Daoy (cell line): ENCODE data around the gene RAD21L1. TPM values are rescaled to one million over a fixed set of nuclear protein-coding genes. Genes with fewer than 3 reads are reported as not detected.

Experiments
- DNase-seq: peaks from one replicate; pipeline ENCODE4 v3.0.0-alpha.2; 2015; ENCODE audit warnings: low read depth
- total RNA-seq: library from RNA; depleted of rRNA; stranded (reverse); fragments of >200 nt; shearing (Covaris generic); gene quantifications from 2 replicates; pipeline ENCODE4 v1.2.3, GENCODE V29; 2014

RAD21L1 gene
- total RNA-seq, 1 experiment from 2014 or later: 0.63 TPM

DNA sequence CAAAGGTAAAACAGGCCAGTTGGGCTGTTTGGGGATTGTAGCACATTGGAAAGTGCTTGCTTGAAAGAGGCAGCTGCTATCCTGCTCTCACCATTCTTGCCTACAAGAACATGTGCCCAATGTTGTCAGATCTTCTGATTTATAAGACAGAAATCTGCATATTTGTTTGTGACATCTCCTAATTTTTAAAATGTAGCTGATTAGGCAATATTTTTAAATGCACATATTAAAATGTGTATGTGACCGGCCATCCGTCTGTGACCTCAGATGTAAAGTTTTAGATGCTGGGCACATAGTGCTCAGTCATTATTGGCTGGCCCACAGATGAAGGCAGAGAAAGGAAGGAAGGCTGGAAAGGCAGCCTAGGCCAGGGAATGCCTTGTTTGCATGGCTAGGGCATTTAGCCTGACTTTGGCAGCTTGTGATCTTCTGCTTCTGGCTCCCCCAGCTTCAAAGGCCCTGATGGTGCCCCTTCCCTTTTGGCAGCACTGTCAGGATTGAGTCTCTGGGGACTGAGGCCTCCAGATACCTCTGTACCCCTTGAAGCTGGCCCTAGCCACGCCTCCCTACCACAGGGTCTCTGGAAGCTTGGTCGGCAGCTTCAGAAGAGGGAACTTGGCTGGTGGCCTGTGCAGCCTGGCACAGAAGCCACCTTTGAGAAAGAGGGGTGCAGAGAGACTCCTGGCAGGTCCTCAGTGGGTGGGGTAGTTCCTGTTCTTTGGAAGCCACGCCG lies 46.7 kb downstream of the RAD21L1 start:
- no peak for DNase-seq

DNA sequence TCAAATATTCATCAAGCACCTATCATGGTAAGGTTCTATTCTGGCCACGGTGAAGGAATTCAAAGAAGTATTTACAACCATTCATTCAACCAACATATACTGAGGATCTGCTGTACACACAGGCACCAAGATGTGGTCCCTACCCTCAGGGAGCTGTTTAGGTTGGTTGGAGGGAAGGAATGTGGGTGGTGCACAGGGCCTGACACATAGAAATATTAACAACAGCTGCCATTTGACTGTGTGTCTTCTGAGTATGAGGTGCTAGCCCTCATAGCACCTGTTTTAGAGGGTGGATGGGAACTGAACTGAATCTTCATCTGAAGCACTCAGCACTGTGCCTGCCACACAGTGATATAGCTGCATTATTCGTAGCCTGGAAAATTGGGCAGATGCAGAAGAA lies 47.5 kb downstream of the RAD21L1 start:
- no peak for DNase-seq

GRCh38 chr20:1274485-1275311 lies 48.9 kb downstream of the RAD21L1 start:
- no peak for DNase-seq

DNA sequence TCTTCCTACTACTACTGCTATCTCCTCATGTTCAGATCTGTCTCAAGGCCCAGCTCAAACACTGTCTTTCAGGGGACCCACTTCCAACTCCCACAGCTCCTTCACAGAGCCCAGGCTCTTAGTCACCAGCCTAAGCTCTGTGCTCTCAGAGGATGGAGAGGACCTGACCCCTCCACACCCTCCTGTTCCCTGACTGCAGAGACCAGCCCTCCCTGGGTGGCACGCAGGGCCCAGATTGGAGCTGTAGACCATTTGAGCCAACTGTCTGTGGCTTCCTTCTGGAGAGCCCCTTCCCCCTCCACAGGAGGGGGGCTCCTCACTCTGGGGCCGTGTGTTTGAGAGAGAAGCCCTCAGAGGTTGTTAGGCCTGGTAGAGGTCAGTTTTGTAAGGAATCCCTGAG lies 50.1 kb downstream of the RAD21L1 start:
- no peak for DNase-seq

DNA sequence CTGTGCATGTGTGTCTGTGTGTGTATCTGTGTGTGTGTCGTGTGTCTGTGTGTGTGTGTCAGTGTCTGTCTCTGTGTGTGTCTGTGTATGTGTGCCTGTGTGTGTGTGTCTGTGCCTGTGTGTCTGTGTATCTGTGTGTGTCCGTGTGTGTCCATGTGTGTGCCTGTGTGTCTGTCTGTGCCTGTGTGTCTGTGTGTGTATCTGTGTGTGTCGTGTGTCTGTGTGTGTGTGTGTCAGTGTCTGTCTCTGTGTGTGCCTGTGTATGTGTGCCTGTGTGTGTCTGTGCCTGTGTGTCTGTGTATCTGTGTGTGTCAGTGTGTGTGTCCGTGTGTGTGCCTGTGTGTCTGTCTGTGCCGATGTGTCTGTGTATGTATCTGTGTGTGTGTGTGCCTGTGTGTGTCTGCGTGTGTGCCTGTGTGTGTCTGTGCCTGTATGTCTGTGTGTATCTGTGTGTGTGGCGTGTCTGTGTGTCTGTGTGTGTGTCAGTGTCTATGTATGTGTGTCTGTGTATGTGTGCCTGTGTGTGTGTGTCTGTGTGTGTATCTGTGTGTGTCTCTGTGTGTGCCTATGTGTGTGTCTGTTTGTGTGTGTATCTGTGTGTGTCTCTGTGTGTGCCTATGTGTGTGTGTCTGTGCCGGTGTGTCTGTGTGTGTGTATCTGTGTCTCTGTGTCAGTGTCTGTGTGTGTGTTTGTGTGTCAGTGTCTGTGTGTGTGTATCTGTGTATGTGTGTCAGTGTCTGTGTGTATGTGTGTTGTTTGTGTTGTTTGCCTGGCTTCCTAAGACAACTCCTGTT lies 51.9 kb downstream of the RAD21L1 start:
- no peak for DNase-seq

DNA sequence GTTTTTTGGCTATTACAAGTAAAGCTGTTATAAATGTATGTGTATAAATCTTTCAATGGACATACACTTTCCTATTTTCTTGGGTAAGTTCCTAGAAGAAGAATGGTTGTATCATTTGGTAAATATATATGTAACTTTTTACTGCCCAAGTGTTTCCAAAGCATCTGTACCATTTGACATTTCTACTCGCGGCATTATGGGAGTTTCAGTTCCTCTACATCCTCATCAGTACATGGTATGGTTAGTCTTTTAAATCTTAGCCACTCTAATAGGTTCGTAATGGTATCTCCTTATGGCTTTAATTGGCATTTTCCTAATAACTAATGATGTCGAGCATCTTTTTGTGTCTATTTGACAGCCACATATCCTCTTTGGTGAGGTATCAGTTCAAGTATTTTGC lies 53.1 kb downstream of the RAD21L1 start:
- no peak for DNase-seq

DNA sequence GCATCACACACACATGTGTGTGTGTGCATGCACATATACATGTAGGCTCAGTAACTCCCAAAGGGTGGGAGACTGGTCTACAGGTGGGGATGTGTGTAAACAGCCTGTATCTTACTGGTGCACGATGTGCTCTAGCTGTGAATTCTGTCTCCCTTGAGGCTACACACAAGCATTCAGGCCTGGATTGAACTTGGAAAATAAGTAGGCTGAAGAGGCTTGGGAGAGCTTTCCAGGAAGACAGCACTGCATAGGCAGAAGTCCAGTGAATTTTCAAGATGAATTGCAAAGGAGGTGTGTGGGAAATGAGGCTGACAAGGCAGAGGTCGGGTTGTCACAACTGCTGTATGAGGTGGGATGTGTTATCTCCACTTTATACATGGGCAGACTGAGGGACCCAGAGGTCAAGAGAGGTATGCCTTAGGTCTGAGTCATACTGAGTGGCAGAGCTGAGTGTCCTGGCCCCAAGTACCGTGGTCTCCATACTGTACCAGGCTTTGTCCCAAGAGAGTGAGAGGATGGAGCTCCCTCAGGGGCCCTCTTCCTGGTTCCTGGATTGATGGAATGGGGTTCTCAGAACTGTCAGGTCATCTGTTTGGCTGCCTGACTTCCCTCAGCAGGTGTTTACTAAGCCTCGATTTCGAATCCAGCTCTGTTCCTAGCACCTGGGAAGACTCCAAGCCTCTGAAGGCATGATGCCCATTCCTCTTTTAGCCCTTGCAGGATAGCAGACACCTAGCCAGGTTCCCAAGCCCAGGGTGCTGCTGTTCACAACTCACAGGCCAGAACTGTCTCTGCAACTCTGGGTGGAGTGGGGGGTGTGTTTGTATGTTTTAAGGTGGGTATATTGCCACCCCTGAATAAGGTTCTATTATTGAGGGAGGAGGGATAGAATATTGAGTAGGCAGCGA lies 54.6 kb downstream of the RAD21L1 start:
- DNase-seq: no peak

GRCh38 chr20:1281279-1282057 lies 55.6 kb downstream of the RAD21L1 start:
- DNase-seq: no peak

- DNase-seq: no peak
These were observed 57.1 kb downstream of the RAD21L1 start for GRCh38 chr20:1282966-1283365.

DNA sequence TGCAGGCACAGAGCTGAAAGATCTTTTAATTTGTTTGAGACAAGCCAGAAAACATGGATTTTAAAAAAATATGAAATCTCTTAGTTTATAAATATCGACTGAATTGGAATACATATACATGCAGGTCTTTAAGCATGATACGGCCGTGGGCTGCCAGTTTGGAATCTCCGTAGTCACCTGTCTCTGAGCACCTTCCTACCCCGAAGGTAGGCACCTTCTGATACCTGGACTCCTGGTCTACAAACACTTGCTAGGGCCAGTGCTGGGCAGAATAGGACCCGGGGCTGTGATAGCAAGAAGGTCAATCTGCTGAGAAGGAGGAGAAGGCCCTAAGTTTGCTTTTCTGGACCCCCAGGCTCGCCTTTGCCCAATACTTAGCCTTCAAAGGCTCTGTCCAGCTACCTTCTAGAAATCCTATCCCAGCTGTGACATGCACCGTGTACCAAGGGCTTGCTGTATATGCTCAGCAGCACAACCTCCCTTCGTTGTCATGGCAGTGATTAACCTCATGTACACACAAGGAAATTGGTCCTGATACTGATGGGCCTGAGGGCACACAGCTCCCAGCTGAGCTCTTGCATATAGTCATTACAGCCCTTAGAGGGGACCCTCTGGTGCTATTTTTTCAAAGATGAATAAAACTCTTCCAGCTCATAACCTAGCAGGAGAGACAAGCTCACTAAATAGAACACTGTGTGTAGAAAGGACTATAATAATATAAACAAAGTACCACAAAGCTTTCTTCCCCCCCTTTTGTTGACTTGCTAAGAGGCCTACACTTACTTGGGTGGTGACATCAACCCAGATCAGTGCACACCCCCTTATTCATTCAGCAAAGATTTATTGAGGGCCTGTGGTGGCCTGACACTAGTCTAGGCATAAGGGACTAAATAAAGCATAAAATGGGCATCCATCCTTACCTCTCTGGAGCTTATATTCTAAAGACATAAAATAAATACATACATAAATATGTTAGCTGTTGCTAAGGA lies 58.0 kb downstream of the RAD21L1 start:
- DNase-seq: no peak

DNA sequence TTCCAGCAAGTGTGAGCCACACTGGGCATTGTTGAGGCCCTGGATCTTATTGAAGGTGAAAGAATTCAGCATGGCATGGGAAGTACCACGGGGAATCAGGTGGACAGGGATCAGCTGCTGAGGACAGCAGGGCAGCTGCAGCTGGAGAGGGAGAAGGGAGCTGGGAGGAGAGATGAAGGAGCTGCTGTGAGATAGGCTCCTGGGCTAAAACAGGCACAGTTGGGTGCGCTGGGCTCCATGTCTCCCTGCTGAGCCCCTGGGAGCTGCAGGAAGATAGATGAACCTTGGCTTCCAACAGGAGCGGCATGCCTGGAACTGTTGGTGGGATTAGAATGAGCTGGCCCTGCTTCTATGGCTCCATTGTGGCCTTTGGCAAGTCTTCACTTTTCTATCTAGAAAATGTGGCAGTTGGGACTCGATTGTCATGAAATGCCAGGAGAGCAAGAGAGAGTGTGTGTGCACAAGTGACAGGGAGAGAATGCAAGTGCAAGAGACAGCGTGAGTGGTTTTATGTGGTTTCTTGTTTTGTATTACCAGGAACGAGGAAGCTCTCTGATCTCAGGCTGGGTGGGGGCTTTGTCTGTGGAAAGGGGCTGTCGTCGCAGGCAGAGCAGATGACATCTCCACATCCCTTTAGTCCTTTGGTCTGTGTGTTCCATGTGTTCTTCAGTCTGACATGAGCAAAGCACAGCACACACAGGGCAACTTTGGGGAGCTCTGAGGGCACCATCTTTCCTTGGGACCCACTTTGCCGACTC lies 60.6 kb downstream of the RAD21L1 start:
- no peak for DNase-seq

DNA sequence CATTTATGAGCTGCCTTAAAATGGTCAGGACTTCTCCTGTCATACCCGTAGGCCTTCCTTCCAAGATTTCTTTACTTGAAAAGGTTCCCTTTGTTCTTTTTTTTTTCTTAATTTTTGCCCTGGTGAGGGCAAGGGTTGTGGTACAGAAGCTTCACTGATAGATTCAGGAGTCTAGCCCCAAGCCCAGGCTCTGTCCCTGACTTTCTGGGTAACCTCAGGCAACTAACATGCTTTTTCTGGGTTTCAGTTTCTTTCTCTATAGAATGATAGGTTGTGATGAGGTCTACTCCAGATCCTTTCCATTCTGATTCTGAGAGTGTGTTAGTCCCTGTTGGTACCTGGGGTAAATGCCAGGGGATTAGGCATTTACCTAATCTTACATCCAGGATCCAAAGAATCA lies 61.5 kb downstream of the RAD21L1 start:
- DNase-seq: no peak

DNA sequence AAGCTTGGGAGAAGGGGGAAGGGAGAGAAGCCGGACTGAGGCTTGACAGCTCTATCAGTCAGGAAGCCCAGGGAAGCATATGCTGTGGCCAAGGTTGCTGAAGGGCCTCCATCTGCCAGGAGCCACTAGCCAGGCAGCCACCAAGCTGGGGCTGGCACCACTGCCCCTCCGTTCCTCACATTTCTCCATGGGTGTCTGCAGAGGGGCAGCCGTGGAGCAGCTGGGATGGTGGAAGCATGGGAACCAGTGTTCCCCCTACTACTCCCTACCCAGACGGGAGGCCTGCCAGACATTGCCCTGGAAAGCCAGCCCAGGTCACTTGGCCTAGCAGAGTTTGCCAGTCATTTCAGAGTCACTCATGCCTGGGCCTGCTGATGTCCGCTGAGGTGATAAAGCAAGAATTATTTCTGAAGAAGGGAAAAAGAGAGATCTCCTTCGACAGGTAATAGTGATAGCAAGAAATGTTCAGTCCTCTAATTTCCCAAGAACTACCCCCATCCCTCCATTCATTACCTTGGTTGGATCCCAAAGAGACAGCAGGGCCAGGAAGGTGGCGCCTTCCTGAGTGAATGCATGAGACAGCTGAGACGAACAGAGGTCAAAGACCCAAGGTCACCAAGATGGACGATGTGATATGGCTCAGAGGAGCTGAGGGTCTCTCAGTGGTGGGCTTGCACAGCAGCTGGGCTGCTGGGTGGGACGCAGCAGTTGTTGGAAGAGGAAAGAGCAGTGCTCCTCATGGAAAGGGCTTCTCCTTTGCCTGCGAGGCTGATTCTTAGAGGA lies 62.1 kb downstream of the RAD21L1 start:
- DNase-seq: no peak

DNA sequence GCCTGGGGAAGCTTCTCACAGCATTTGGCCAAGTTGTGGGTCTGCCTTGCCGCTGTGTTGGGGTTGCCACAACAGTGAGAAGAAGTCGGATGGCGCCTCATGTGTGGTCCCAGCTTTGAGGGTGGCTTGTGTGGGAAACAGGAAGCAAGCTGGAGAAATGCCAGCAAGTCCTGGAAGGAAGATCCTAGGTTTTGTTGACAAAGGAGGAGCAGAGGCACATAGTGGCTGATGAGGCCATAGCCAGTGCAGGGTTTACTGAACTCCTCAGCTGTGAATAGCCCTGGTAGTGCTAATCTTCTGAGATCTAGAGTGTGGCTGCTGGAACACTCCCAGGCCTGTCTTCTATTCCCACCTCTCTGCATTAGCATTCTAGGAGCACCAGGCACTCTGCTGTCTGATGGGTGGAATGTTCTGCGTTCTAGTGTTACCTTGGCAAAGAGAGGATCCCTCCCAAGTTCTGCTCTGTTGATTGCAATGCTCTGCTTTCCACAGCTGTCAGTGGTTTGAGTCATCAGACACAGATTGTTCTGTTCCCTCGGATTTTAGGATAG lies 65.4 kb downstream of the RAD21L1 start:
- peak; percentile 49 for DNase-seq

- no peak for DNase-seq
These were observed 66.8 kb downstream of the RAD21L1 start for GRCh38 chr20:1292620-1293019.

- DNase-seq: no peak
These were observed 68.0 kb downstream of the RAD21L1 start for GRCh38 chr20:1293641-1294379.

DNA sequence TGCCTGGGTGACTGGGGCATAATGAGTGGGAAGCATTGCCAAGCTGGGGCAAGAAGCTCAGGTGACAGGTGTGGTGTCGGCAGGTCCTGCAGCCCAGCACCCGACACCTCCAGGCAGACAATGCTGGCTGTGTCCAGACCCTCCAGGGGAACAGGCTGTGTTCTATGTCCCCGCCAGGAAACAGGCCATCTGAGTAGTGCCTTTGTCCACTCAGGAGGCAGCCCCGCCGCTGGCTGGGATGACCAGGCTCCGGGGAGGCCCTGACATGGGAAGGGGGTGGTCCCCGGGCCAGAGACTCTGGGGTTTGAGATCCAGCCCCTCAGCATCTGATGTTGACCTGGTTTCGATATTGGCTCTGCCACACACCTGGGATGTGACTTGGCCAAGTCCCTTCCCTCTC lies 68.7 kb downstream of the RAD21L1 start:
- DNase-seq: no peak
